ENCODE measurements around the gene SZRD1. TPM values are rescaled to one million over a fixed set of nuclear protein-coding genes. Genes with fewer than 3 reads are reported as not detected.

SZRD1 gene
- total and polyA plus RNA-seq, 8 donors = 15.8 to 86.6 (median 48.7) TPM

DNA sequence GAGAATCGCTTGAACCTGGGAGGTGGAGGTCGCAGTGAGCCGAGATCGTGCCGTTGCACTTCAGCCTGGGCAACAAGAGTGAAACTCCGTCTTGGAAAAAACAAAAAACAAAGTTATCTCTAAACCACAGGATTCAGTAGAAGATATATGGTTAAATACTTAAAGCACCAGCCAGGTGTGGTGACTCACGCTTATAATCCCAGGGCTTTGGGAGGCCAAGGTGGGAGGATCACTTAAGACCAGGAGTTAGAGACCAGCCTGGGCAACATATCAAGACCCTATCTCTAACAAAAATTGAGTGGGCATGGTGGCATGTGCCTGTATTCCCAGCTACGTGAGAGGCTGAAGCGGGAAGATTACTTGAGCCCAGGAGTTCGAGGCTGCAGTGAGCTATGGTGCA lies 79.1 kb downstream of the SZRD1 start:
- Histone ChIP-seq H3K4me3 (no peak overlapping the region), H3K4me1 (peaks cover 14 to 38% (median 29%) of the 10 kb centered on the region in 4 donors), H3K9me3 (no peaks in the 10 kb centered on the region), H3K27me3 (no peaks in the 10 kb centered on the region), H3K36me3 (peaks cover 65 to 85% (median 79%) of the 10 kb centered on the region in 4 donors), H3K27ac (no peak overlapping the region)
- no peak for DNase-seq
- 84 to 92% (median 88%) methylated on average over 10 of the region's 10 CpGs for WGBS, 5 donors
- no peak for TF ChIP-seq EP300 (IDR thresholded peaks at IDR 0.05)
- TF ChIP-seq POLR2AphosphoS5 (IDR thresholded peaks at IDR 0.05) = no peak
- TF ChIP-seq, protein P1, sequence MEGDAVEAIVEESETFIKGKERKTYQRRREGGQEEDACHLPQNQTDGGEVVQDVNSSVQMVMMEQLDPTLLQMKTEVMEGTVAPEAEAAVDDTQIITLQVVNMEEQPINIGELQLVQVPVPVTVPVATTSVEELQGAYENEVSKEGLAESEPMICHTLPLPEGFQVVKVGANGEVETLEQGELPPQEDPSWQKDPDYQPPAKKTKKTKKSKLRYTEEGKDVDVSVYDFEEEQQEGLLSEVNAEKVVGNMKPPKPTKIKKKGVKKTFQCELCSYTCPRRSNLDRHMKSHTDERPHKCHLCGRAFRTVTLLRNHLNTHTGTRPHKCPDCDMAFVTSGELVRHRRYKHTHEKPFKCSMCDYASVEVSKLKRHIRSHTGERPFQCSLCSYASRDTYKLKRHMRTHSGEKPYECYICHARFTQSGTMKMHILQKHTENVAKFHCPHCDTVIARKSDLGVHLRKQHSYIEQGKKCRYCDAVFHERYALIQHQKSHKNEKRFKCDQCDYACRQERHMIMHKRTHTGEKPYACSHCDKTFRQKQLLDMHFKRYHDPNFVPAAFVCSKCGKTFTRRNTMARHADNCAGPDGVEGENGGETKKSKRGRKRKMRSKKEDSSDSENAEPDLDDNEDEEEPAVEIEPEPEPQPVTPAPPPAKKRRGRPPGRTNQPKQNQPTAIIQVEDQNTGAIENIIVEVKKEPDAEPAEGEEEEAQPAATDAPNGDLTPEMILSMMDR (IDR thresholded peaks at IDR 0.05) = no peak
- no peak for TF ChIP-seq POLR2A (IDR thresholded peaks at IDR 0.05)
- intact Hi-C loops (cut with DNase I; ENCODE audit: low total_unique reads) = no loop called here

DNA sequence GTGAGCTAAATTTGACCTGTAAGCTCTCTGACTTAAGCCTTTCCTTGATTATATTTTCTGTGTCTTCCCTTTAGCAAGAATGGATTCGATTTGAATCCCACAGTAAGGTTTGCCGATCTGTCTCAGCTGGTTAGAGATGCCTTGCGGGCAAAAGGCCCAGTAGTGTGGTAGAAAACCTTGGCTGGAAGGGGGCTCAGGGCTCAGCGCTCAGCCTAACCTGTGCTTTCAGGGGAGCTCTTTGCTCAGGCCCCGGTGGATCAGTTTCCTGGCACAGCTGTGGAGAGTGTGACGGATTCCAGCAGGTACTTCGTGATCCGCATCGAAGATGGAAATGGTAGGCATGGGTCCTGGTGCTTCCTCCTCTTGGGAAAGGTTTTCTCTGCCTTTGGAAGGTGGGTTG lies 80.6 kb downstream of the SZRD1 start:
- no peak overlapping the region for H3K4me3 ChIP-seq
- H3K36me3 ChIP-seq = peaks cover 76 to 95% (median 94%) of the 10 kb centered on the region in 4 donors
- DNase-seq = no peak
- TF ChIP-seq, protein P1 (IDR thresholded peaks at IDR 0.05) = no peak
- TF ChIP-seq POLR2A (IDR thresholded peaks at IDR 0.05) (no peak), EP300 (IDR thresholded peaks at IDR 0.05) (no peak), POLR2AphosphoS5 (IDR thresholded peaks at IDR 0.05) (no peak)
- H3K4me1 ChIP-seq = peaks cover 0 to 30% (median 14%) of the 10 kb centered on the region in 4 donors
- H3K27ac ChIP-seq = no peak overlapping the region
- intact Hi-C loops (cut with DNase I; ENCODE audit: low total_unique reads) = no loop called here
- H3K27me3 ChIP-seq = no peaks in the 10 kb centered on the region
- 95 to 98% (median 96%) methylated on average over 9 of the region's 9 CpGs for WGBS, 5 donors
- H3K9me3 ChIP-seq = no peaks in the 10 kb centered on the region

Other genes with a start within 250 kb of the SZRD1 start
- 100 to 1,000 TPM in 1 of 5 donors, 10 to 100 TPM in 3, 1 to 10 TPM in 1; 6.7 to 200 (median 42.7) TPM for gene EPHA2, start 211.2 kb upstream of the SZRD1 start, total RNA-seq
- gene EPHA2, start 211.2 kb upstream of the SZRD1 start, polyA plus RNA-seq = 10 to 100 TPM in 2 of 3 donors, 1 to 10 TPM in 1; 4.6 to 30.4 (median 11.0) TPM
- gene ARHGEF19, start 154.6 kb upstream of the SZRD1 start, total RNA-seq = 10 to 100 TPM in 2 of 5 donors, 1 to 10 TPM in 3; 3.5 to 17.4 (median 8.1) TPM
- gene ARHGEF19, start 154.6 kb upstream of the SZRD1 start, polyA plus RNA-seq = 10 to 100 TPM in 1 of 3 donors, 1 to 10 TPM in 2; 9.5 to 20.1 (median 9.5) TPM
- gene CPLANE2, start 130.1 kb upstream of the SZRD1 start, total RNA-seq = 10 to 100 TPM in 1 of 5 donors, 1 to 10 TPM in 2, under 1 TPM in 1, not detected in 1; 0.45 to 18.8 (median 2.7) TPM
- 1 to 10 TPM; 1.8 to 3.4 (median 2.3) TPM for gene CPLANE2, start 130.1 kb upstream of the SZRD1 start, polyA plus RNA-seq
- 10 to 100 TPM; 11.1 to 35.4 (median 18.7) TPM for gene FBXO42, start 14.8 kb upstream of the SZRD1 start, total RNA-seq
- gene FBXO42, start 14.8 kb upstream of the SZRD1 start, polyA plus RNA-seq = 1 to 10 TPM; 4.3 to 9.7 (median 6.9) TPM
- not detected for gene SPATA21, start 70.2 kb downstream of the SZRD1 start, total RNA-seq
- gene SPATA21, start 70.2 kb downstream of the SZRD1 start, polyA plus RNA-seq = under 1 TPM; 0.25 to 0.31 (median 0.30) TPM
- gene NECAP2, start 73.5 kb downstream of the SZRD1 start, total RNA-seq = 10 to 100 TPM; 25.5 to 78.1 (median 43.1) TPM
- 10 to 100 TPM; 26.0 to 45.1 (median 36.6) TPM for gene NECAP2, start 73.5 kb downstream of the SZRD1 start, polyA plus RNA-seq
- gene RNU1-1, start 147.0 kb downstream of the SZRD1 start, total RNA-seq = 1,000 to 10,000 TPM in 1 of 5 donors, under 1 TPM in 4; under 0.01 to 9,966 (median under 0.01) TPM
- not detected for gene RNU1-1, start 147.0 kb downstream of the SZRD1 start, polyA plus RNA-seq
- 10 to 100 TPM; 19.2 to 66.6 (median 35.6) TPM for gene NBPF1, start 246.3 kb downstream of the SZRD1 start, total RNA-seq
- gene NBPF1, start 246.3 kb downstream of the SZRD1 start, polyA plus RNA-seq = 1 to 10 TPM; 3.3 to 8.8 (median 7.5) TPM